H1 (cell line): ENCODE results near the gene NLGN4Y. TPM values are rescaled to one million over a fixed set of nuclear protein-coding genes. Genes with fewer than 3 reads are reported as not detected.

ENCODE experiments used
- CTCF ChIA-PET: fragments of 300-600 bp; sonication (Branson Sonifier 250); formaldehyde crosslinking; loops from one replicate; lab custom pipeline; 2021; ENCODE audit not compliant: partially characterized antibody; lab: Charles Lee
- POLR2A ChIA-PET: fragments of 300-600 bp; sonication (Branson Sonifier 250); formaldehyde crosslinking; loops from one replicate; lab custom pipeline; 2021; ENCODE audit warnings: inconsistent platforms; ENCODE audit not compliant: partially characterized antibody; lab: Charles Lee
- DNase-seq, 2 experiments: peaks; one replicate each; pipeline versions ENCODE4 v3.0.0 to v3.0.0-alpha.2; 2010 to 2022; ENCODE audit warnings: low spot score in 2 of 2, low read depth in 1 of 2, mixed read lengths in 1 of 2
- FAIRE-seq: peaks from 2 replicates; lab custom pipeline; 2011; peaks lifted over from hg19 to GRCh38; lab: Jason Lieb, UNC
- H2AFZ ChIP-seq: 2 replicates; pipeline ENCODE4 v1.8.1; 2012; ENCODE audit warnings: low read length, inconsistent platforms
- H2AK5ac ChIP-seq: 2 replicates; pipeline ENCODE4 v1.6.1; 2013; ENCODE audit warnings: low read depth, low read length
- H2BK120ac ChIP-seq: replicated peaks from 2 replicates; pipeline ENCODE3; 2013; ENCODE audit warnings: low read depth, low read length, inconsistent platforms
- H2BK12ac ChIP-seq: 2 replicates; pipeline ENCODE4 v1.6.1; 2013; ENCODE audit warnings: low read depth, low read length
- H2BK15ac ChIP-seq: 2 replicates; pipeline ENCODE4 v1.6.1; 2013; ENCODE audit warnings: low read length
- H2BK20ac ChIP-seq: 2 replicates; pipeline ENCODE4 v1.6.1; 2013; ENCODE audit warnings: low read length
- H2BK5ac ChIP-seq: 2 replicates; pipeline ENCODE4 v1.6.1; 2013; ENCODE audit warnings: low read depth, low read length
- H3K14ac ChIP-seq: 2 replicates; pipeline ENCODE4 v1.6.1; 2013; ENCODE audit warnings: inconsistent platforms; ENCODE audit not compliant: insufficient read length
- H3K18ac ChIP-seq: 2 replicates; pipeline ENCODE4 v1.6.1; 2013; ENCODE audit warnings: low read length; ENCODE audit errors: extremely low read depth
- H3K23ac ChIP-seq: 2 replicates; pipeline ENCODE4 v1.6.1; 2013; ENCODE audit warnings: inconsistent platforms; ENCODE audit not compliant: insufficient read length
- H3K23me2 ChIP-seq: 2 replicates; pipeline ENCODE4 v1.6.1; 2013; ENCODE audit warnings: low read depth, low read length
- H3K27ac ChIP-seq: 2 replicates; pipeline ENCODE4 v1.6.1; 2011; ENCODE audit warnings: low read depth, low read length, inconsistent platforms
- H3K27me3 ChIP-seq, 4 experiments: replicated peaks in 1 of 4; 1 replicate in 1 of 4; 2 replicates in 3 of 4; pipeline versions ENCODE4 v1.6.1 to v1.8.1; 2011 to 2013; ENCODE audit warnings: low read length in 3 of 4, mild to moderate bottlenecking in 3 of 4, inconsistent platforms in 2 of 4, mixed read lengths in 2 of 4, moderate library complexity in 1 of 4; ENCODE audit not compliant: control insufficient read depth in 3 of 4, insufficient read depth in 3 of 4; ENCODE audit errors: extremely low read depth in 1 of 4
- H3K36me3 ChIP-seq, 4 experiments: 2 replicates each; pipeline versions ENCODE4 v1.6.1 to v1.8.1; 2011 to 2013; ENCODE audit warnings: mild to moderate bottlenecking in 4 of 4, low read length in 3 of 4, moderate library complexity in 2 of 4, control low read depth in 1 of 4, inconsistent platforms in 1 of 4; ENCODE audit not compliant: insufficient read depth in 4 of 4, control insufficient read depth in 2 of 4
- H3K4ac ChIP-seq: replicated peaks from 2 replicates; pipeline ENCODE3; 2013; ENCODE audit warnings: low read length, low read depth, mixed read lengths, inconsistent platforms; ENCODE audit not compliant: insufficient read length
- H3K4me1 ChIP-seq, 4 experiments: replicated peaks in 1 of 4; 1 replicate in 1 of 4; 2 replicates in 3 of 4; pipeline versions ENCODE4 v1.6.1 to v1.8.1; 2011 to 2013; ENCODE audit warnings: low read length in 3 of 4, inconsistent platforms in 2 of 4, mixed read lengths in 1 of 4; ENCODE audit not compliant: insufficient read depth in 4 of 4, control insufficient read depth in 3 of 4
- H3K4me2 ChIP-seq, 2 experiments: 2 replicates each; pipeline versions ENCODE4 v1.6.1 to v1.8.1; 2011 to 2013; ENCODE audit warnings: low read depth in 2 of 2, low read length in 2 of 2, control low read depth in 1 of 2, inconsistent platforms in 1 of 2, mild to moderate bottlenecking in 1 of 2; ENCODE audit not compliant: insufficient read depth in 1 of 2
- H3K4me3 ChIP-seq, 4 experiments: fragments of 200-600, 300-600 bp in 1 of 4; sonication (generic), shearing (Covaris generic), sonication (Bioruptor Twin) in 1 of 4; 2 replicates each; pipeline versions ENCODE4 v1.5.1 to v1.8.1; 2011 to 2016; ENCODE audit warnings: low read length in 4 of 4, low read depth in 3 of 4, control low read depth in 2 of 4, inconsistent platforms in 2 of 4, mild to moderate bottlenecking in 2 of 4, mixed read lengths in 1 of 4, moderate library complexity in 1 of 4; ENCODE audit not compliant: insufficient read depth in 2 of 4; ENCODE audit errors: extremely low read depth in 1 of 4
- H3K56ac ChIP-seq: replicated peaks from 2 replicates; pipeline ENCODE3; 2013; ENCODE audit warnings: low read depth, mild to moderate bottlenecking, mixed read lengths, low read length, inconsistent platforms; ENCODE audit not compliant: insufficient read length
- H3K79me1 ChIP-seq: 2 replicates; pipeline ENCODE4 v1.6.1; 2013; ENCODE audit warnings: low read depth, low read length, control low read depth
- H3K79me2 ChIP-seq, 2 experiments: 2 replicates each; pipeline versions ENCODE4 v1.6.1 to v1.8.1; 2012 to 2013; ENCODE audit warnings: low read length in 2 of 2, mild to moderate bottlenecking in 2 of 2, inconsistent platforms in 1 of 2; ENCODE audit not compliant: insufficient read depth in 2 of 2, control insufficient read depth in 1 of 2
- H3K9ac ChIP-seq, 4 experiments: replicated peaks in 1 of 4; 1 replicate in 1 of 4; 2 replicates in 3 of 4; pipeline versions ENCODE4 v1.6.1 to v1.8.1; 2011 to 2013; ENCODE audit warnings: low read depth in 3 of 4, low read length in 3 of 4, control low read depth in 2 of 4, mild to moderate bottlenecking in 2 of 4, moderate library complexity in 2 of 4, inconsistent platforms in 1 of 4; ENCODE audit errors: extremely low read depth in 1 of 4
- H3K9me3 ChIP-seq, 2 experiments: 2 replicates each; pipeline versions ENCODE4 v1.6.1 to v1.8.1; 2012 to 2013; ENCODE audit warnings: mild to moderate bottlenecking in 2 of 2, moderate library complexity in 2 of 2, control low read depth in 1 of 2, inconsistent platforms in 1 of 2, low read depth in 1 of 2, low read length in 1 of 2, mixed read lengths in 1 of 2; ENCODE audit not compliant: insufficient read depth in 2 of 2
- H4K20me1 ChIP-seq, 2 experiments: replicated peaks in 1 of 2; 2 replicates each; pipeline versions ENCODE3 to v1.8.1; 2011 to 2013; ENCODE audit warnings: inconsistent platforms in 2 of 2, low read length in 2 of 2, mild to moderate bottlenecking in 1 of 2; ENCODE audit not compliant: insufficient read depth in 2 of 2, control insufficient read depth in 1 of 2
- H4K5ac ChIP-seq: 2 replicates; pipeline ENCODE4 v1.6.1; 2013; ENCODE audit warnings: low read length, low read depth, mixed read lengths, inconsistent platforms; ENCODE audit not compliant: insufficient read length
- H4K8ac ChIP-seq: 2 replicates; pipeline ENCODE4 v1.8.0; 2013; ENCODE audit warnings: mild to moderate bottlenecking, moderate library complexity, low read length, inconsistent platforms; ENCODE audit not compliant: insufficient read depth; ENCODE audit errors: extremely low read depth
- H4K91ac ChIP-seq: replicated peaks from 2 replicates; pipeline ENCODE3; 2013; ENCODE audit warnings: low read length, mixed read lengths, inconsistent platforms; ENCODE audit not compliant: insufficient read length
- SUZ12 ChIP-seq: fragments of 200-600 bp; sonication (generic); IDR thresholded peaks from 2 replicates; pipeline ENCODE4 v1.6.1; 2012; ENCODE audit warnings: mild to moderate bottlenecking, inconsistent platforms, low read length, moderate library complexity, mixed read lengths
- TCF12 ChIP-seq: IDR thresholded peaks from 2 replicates; pipeline ENCODE4 v1.6.1; 2011; ENCODE audit warnings: low read depth, mild to moderate bottlenecking, low read length
- TEAD4 ChIP-seq: IDR thresholded peaks from 2 replicates; pipeline ENCODE4 v1.6.1; 2012; ENCODE audit warnings: low read depth, low read length, inconsistent platforms, mixed read lengths
- polyA plus RNA-seq, 7 experiments: library from polyadenylated mRNA; depleted of rRNA in 3 of 7; stranded (reverse) in 5 of 7; unstranded in 2 of 7; fragments of >200 nt in 5 of 7; fragments of 200-250 nt in 2 of 7; gene quantifications; 1 replicate in 5 of 7; 2 replicates in 1 of 7; 4 replicates in 1 of 7; pipeline versions ENCODE4 v1.2.1 to v1.2.3, GENCODE V29; 2011 to 2013; ENCODE audit warnings: missing spikeins in 2 of 7, mixed read lengths in 2 of 7
- total RNA-seq: library from RNA; stranded (reverse); fragmentation: NEBNext Ultra II Directional; extraction: Animal tissue kit (Norgen Biotek cat#: 25700); gene quantifications from 2 replicates; pipeline ENCODE4 v1.2.1, GENCODE V29; 2021
- TF ChIP-seq, protein P1 (sequence below): IDR thresholded peaks from 2 replicates; pipeline ENCODE4 v1.6.1; 2012; ENCODE audit warnings: inconsistent platforms

NLGN4Y gene
- total and polyA plus RNA-seq, 2 of the 8 experiments (the other 6 are each of a cell fraction or from before 2014, with no cell fraction given), result 35.7 to 51.3 TPM

DNA sequence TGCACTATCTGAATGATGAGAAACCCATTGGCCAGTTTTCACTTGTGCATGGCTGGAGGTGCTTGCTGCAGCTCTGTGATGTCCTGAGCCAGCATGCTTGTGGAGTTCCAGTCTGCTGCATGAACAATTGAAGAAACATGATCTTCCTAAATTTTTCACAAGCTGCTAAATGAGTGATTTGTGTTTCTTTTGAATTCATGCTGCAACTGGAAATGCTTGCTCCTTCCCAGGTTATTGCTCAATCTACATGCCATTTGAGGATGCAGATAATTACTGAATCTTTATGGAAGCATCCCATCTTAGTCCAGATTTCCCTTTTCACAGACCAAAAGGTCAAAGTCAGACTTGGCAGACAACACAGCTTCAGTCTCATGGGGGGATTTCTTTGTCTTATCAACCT lies 170.2 kb downstream of the NLGN4Y start:
- Histone ChIP-seq H3K4me2 (no peak overlapping the region), H3K23me2 (no peaks in the 10 kb centered on the region), H2AFZ (no peak overlapping the region), H2AK5ac (no peak overlapping the region), H3K14ac (no peak overlapping the region), H3K27me3 (no peaks in the 10 kb centered on the region), H2BK15ac (no peak overlapping the region), H2BK20ac (no peak overlapping the region), H3K56ac (no peak overlapping the region), H4K20me1 (no peaks in the 10 kb centered on the region), H2BK5ac (no peak overlapping the region), H3K79me1 (no peaks in the 10 kb centered on the region), H3K9ac (no peak overlapping the region), H3K9me3 (no peaks in the 10 kb centered on the region), H4K5ac (no peak overlapping the region), H2BK120ac (no peak overlapping the region), H3K4ac (no peak overlapping the region), H4K8ac (no peak overlapping the region), H3K4me1 (peaks cover 0 to 3% (median 0%) of the 10 kb centered on the region in 4 experiments; a peak in 1 of 7 replicates), H3K79me2 (peaks cover 0 to 34% of the 10 kb centered on the region in 2 experiments; a peak in 2 of 4 replicates), H3K27ac (no peak overlapping the region), H4K91ac (no peak overlapping the region), H3K23ac (no peak overlapping the region), H3K36me3 (no peaks in the 10 kb centered on the region; a peak in 1 of 8 replicates), H3K18ac (no peak overlapping the region), H3K4me3 (no peak overlapping the region), H2BK12ac (no peak overlapping the region)
- POLR2A ChIA-PET, result no interaction called here
- FAIRE-seq (peak; percentile 39), DNase-seq (no peak)
- CTCF ChIA-PET, result no interaction called here
- no peak for TF ChIP-seq TEAD4
- TF ChIP-seq SUZ12, result no peak
- no peak for TF ChIP-seq TCF12
- TF ChIP-seq, protein P1, sequence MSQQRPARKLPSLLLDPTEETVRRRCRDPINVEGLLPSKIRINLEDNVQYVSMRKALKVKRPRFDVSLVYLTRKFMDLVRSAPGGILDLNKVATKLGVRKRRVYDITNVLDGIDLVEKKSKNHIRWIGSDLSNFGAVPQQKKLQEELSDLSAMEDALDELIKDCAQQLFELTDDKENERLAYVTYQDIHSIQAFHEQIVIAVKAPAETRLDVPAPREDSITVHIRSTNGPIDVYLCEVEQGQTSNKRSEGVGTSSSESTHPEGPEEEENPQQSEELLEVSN, result no peak
